GM23338 (cell line): ENCODE measurements around the gene LRP1B. TPM values are rescaled to one million over a fixed set of nuclear protein-coding genes. Genes with fewer than 3 reads are reported as not detected.

Experiments
- ATAC-seq: fragments of 200-7000 bp; cut with Tn5 transposase; 3 replicates; pipeline ENCODE4 v1.9.1; 2020
- DNase-seq: peaks from one replicate; pipeline ENCODE4 v3.0.0-alpha.2; 2015; ENCODE audit warnings: low spot score
- H2AFZ ChIP-seq: fragments of 200-600 bp; sonication (generic); 2 replicates; pipeline ENCODE4 v1.8.0; 2016; ENCODE audit warnings: antibody characterized with exemption, mild to moderate bottlenecking, moderate library complexity
- H3F3A ChIP-seq: fragments of 200-600 bp; sonication (generic); replicated peaks from 2 replicates; pipeline ENCODE4 v1.8.0; 2017; ENCODE audit warnings: antibody characterized with exemption, mixed run types, low read depth
- H3K27ac ChIP-seq: fragments of 200-600 bp; sonication (generic); 2 replicates; pipeline ENCODE4 v1.6.1; 2016; ENCODE audit warnings: low read depth
- H3K27me3 ChIP-seq: fragments of 200-600 bp; sonication (generic); 2 replicates; pipeline ENCODE4 v1.8.0; 2016; ENCODE audit warnings: mild to moderate bottlenecking, mixed run types, moderate library complexity; ENCODE audit not compliant: insufficient read depth
- H3K36me3 ChIP-seq: fragments of 200-600 bp; sonication (generic); 2 replicates; pipeline ENCODE4 v1.8.0; 2016; ENCODE audit warnings: mild to moderate bottlenecking; ENCODE audit not compliant: insufficient read depth
- H3K4me1 ChIP-seq: fragments of 200-600 bp; sonication (generic); 2 replicates; pipeline ENCODE4 v1.8.0; 2016; ENCODE audit warnings: mild to moderate bottlenecking, moderate library complexity; ENCODE audit not compliant: insufficient read depth
- H3K4me2 ChIP-seq: fragments of 200-600 bp; sonication (generic); 2 replicates; pipeline ENCODE4 v1.7.1; 2017; ENCODE audit warnings: mixed run types
- H3K4me3 ChIP-seq: fragments of 200-600 bp; sonication (generic); 2 replicates; pipeline ENCODE4 v1.6.1; 2016; ENCODE audit warnings: mixed run types
- H3K79me2 ChIP-seq: fragments of 200-600 bp; sonication (generic); replicated peaks from 2 replicates; pipeline ENCODE4 v1.8.0; 2017; ENCODE audit warnings: mild to moderate bottlenecking; ENCODE audit not compliant: insufficient read depth
- H3K9me2 ChIP-seq: fragments of 200-600 bp; sonication (generic); 2 replicates; pipeline ENCODE4 v1.8.0; 2017; ENCODE audit not compliant: insufficient read depth
- H4K20me1 ChIP-seq: fragments of 200-600 bp; sonication (generic); replicated peaks from 2 replicates; pipeline ENCODE4 v1.8.0; 2017; ENCODE audit warnings: mild to moderate bottlenecking; ENCODE audit not compliant: insufficient read depth
- H3K27ac Mint-ChIP-seq: 2 replicates; pipeline ENCODE4 v1.8.0; 2020; ENCODE audit warnings: inconsistent platforms, mild to moderate bottlenecking, moderate library complexity, mixed read lengths
- H3K27me3 Mint-ChIP-seq: 3 replicates; pipeline ENCODE4 v1.8.0; 2022; ENCODE audit warnings: low read depth, mild to moderate bottlenecking, moderate library complexity, mixed read lengths, inconsistent platforms; ENCODE audit not compliant: insufficient read depth, poor library complexity
- H3K36me3 Mint-ChIP-seq: 3 replicates; pipeline ENCODE4 v1.8.0; 2021; ENCODE audit warnings: low read depth, mild to moderate bottlenecking, inconsistent platforms, moderate library complexity, mixed read lengths
- H3K4me1 Mint-ChIP-seq: 3 replicates; pipeline ENCODE4 v1.8.0; 2020; ENCODE audit warnings: mild to moderate bottlenecking, inconsistent platforms, mixed read lengths
- H3K4me3 Mint-ChIP-seq: 3 replicates; pipeline ENCODE4 v1.8.0; 2021; ENCODE audit warnings: moderate library complexity, mild to moderate bottlenecking, inconsistent platforms, mixed read lengths
- H3K9me3 Mint-ChIP-seq: 3 replicates; pipeline ENCODE4 v1.8.0; 2020; ENCODE audit warnings: moderate library complexity, mild to moderate bottlenecking, inconsistent platforms, mixed read lengths
- CREB1 ChIP-seq: fragments of 250-450 bp; sonication (Bioruptor Pico); IDR thresholded peaks from 2 replicates; pipeline ENCODE4 v1.5.0; 2020; ENCODE audit warnings: low read depth, mild to moderate bottlenecking, moderate library complexity
- CTCF ChIP-seq, 2 experiments: fragments of 200-600 bp in 1 of 2; sonication (generic) in 1 of 2; conservative IDR thresholded peaks; 2 replicates each; pipeline versions ENCODE4 v1.5.1 to v1.6.1; 2016 to 2017; ENCODE audit warnings: antibody characterized with exemption in 2 of 2, low read depth in 2 of 2, mild to moderate bottlenecking in 2 of 2, moderate library complexity in 1 of 2
- JUNB ChIP-seq: IDR thresholded peaks from one replicate; pipeline ENCODE4 v1.6.1; 2016; ENCODE audit warnings: antibody characterized with exemption; ENCODE audit not compliant: unreplicated experiment
- POLR2AphosphoS5 ChIP-seq: IDR thresholded peaks from 2 replicates; pipeline ENCODE4 v1.6.1; 2016; ENCODE audit warnings: antibody characterized with exemption, low read depth
- STAT1 ChIP-seq: IDR thresholded peaks from one replicate; pipeline ENCODE4 v1.6.1; 2016; ENCODE audit warnings: antibody characterized with exemption; ENCODE audit not compliant: unreplicated experiment
- ZNF114 ChIP-seq: fragments of 250-450 bp; sonication (Bioruptor Pico); IDR thresholded peaks from 2 replicates; pipeline ENCODE4 v1.5.0; 2020; ENCODE audit warnings: mild to moderate bottlenecking, moderate library complexity
- ZNF331 ChIP-seq: fragments of 250-450 bp; sonication (Bioruptor Pico); IDR thresholded peaks from 2 replicates; pipeline ENCODE4 v1.5.0; 2020; ENCODE audit warnings: low read depth, mild to moderate bottlenecking, moderate library complexity
- ZNF462 ChIP-seq: fragments of 250-450 bp; sonication (Bioruptor Pico); IDR thresholded peaks from 2 replicates; pipeline ENCODE4 v1.5.0; 2020; ENCODE audit warnings: mild to moderate bottlenecking, moderate library complexity
- polyA plus RNA-seq: library from polyadenylated mRNA; unstranded; fragments of >200 nt; fragmentation: Nextera tagmentation; extraction: Ambion mirVana; gene quantifications from 2 replicates; pipeline ENCODE4 v1.2.1, GENCODE V29; 2016
- total RNA-seq: library from RNA; depleted of rRNA; stranded (reverse); fragments of >200 nt; shearing (Covaris generic); gene quantifications from 2 replicates; pipeline ENCODE4 v1.2.3, GENCODE V29; 2014

Gene LRP1B
- total and polyA plus RNA-seq, 2 experiments from 2014 or later: 0.15 to 0.97 TPM

- DNase-seq (no peak), ATAC-seq (no peak)
- H3K4me3 ChIP-seq: no peak overlapping the region
- no peak overlapping the region for H3K4me2 ChIP-seq
- no peaks in the 10 kb centered on the region for H4K20me1 ChIP-seq
- Mint-ChIP-seq H3K27me3 (no peaks in the 10 kb centered on the region), H3K4me1 (peaks cover 5% of the 10 kb centered on the region; the same call in 1 of the 3 replicates), H3K27ac (no peak overlapping the region), H3K4me3 (no peak overlapping the region), H3K9me3 (no peaks in the 10 kb centered on the region), H3K36me3 (no peaks in the 10 kb centered on the region)
- H3K27me3 ChIP-seq: no peaks in the 10 kb centered on the region
- no peaks in the 10 kb centered on the region for H3K36me3 ChIP-seq
- H3K9me2 ChIP-seq: no peaks in the 10 kb centered on the region
- H3K4me1 ChIP-seq: peaks cover 8% of the 10 kb centered on the region
- no peaks in the 10 kb centered on the region for H3F3A ChIP-seq
- TF ChIP-seq STAT1 (no peak), CTCF (conservative IDR thresholded peaks at IDR 0.05; ENCODE audit: low read depth in 2 of 2) (no peak), CREB1 (no peak), ZNF114 (no peak), JUNB (no peak), ZNF462 (CRISPR knock-in tag) (no peak), ZNF331 (no peak), POLR2AphosphoS5 (no peak)
- H2AFZ ChIP-seq: no peak overlapping the region
- H3K79me2 ChIP-seq: no peaks in the 10 kb centered on the region
- no peak overlapping the region for H3K27ac ChIP-seq
These were observed 612.9 kb downstream of the LRP1B start for GRCh38 chr2:141517852-141518421.
